Endothelial cell of umbilical vein (primary cell): ENCODE data around the gene UNC119B. TPM values are rescaled to one million over a fixed set of nuclear protein-coding genes. Genes with fewer than 3 reads are reported as not detected.
"Not testable (repeated sequence)": the region's sequence is repeated elsewhere in the genome, so short reads cannot be mapped to it uniquely, and the experiment has no call there.

Experiments
- BruUV-seq: library from RNA; stranded (reverse); fragments of 400-500 nt; replicated peaks from 2 replicates; lab custom pipeline; 2021; lab: Mats Ljungman, UMichigan
- CTCF ChIA-PET: fragments of 300-600, 350-600 bp; sonication (Branson Sonifier 250); formaldehyde crosslinking; loops from one replicate; lab custom pipeline; 2021; ENCODE audit warnings: antibody characterized with exemption, inconsistent platforms; lab: Charles Lee
- POLR2A ChIA-PET: fragments of 300-600, 350-600 bp; sonication (Branson Sonifier 250); formaldehyde crosslinking; loops from one replicate; lab custom pipeline; 2021; ENCODE audit warnings: antibody characterized with exemption, inconsistent platforms; lab: Charles Lee
- DNase-seq: peaks from one replicate; pipeline ENCODE4 v3.0.0-alpha.2; 2011; ENCODE audit warnings: low read depth, low spot score
- FAIRE-seq: peaks from 2 replicates; lab custom pipeline; 2011; peaks lifted over from hg19 to GRCh38; lab: Jason Lieb, UNC
- H2AFZ ChIP-seq: 2 replicates; pipeline ENCODE4 v1.6.0; 2012; ENCODE audit warnings: low read depth, low read length, control low read depth, inconsistent platforms
- H3K27ac ChIP-seq: 2 replicates; pipeline ENCODE4 v1.5.1; 2011; ENCODE audit warnings: low read depth, mild to moderate bottlenecking, control low read depth, low read length, moderate library complexity; ENCODE audit not compliant: insufficient read depth
- H3K27me3 ChIP-seq, 2 experiments: 2 replicates each; pipeline versions ENCODE4 v1.6.0 to v1.6.1; 2011; ENCODE audit warnings: low read length in 2 of 2, mixed read lengths in 1 of 2; ENCODE audit not compliant: control insufficient read depth in 2 of 2, insufficient read depth in 2 of 2
- H3K36me3 ChIP-seq, 2 experiments: 2 replicates in 1 of 2; 3 replicates in 1 of 2; pipeline ENCODE4 v1.5.1; 2011; ENCODE audit warnings: low read length in 2 of 2, mild to moderate bottlenecking in 1 of 2, moderate library complexity in 1 of 2; ENCODE audit not compliant: control insufficient read depth in 2 of 2, insufficient read depth in 2 of 2; ENCODE audit errors: extremely low read depth in 1 of 2
- H3K4me1 ChIP-seq: 3 replicates; pipeline ENCODE4 v1.5.1; 2011; ENCODE audit warnings: mild to moderate bottlenecking, low read length; ENCODE audit not compliant: control insufficient read depth, insufficient read depth; ENCODE audit errors: extremely low read depth
- H3K4me2 ChIP-seq: 2 replicates; pipeline ENCODE4 v1.6.1; 2011; ENCODE audit warnings: low read length, control low read depth, mixed read lengths; ENCODE audit not compliant: insufficient read depth
- H3K4me3 ChIP-seq, 3 experiments: fragments of 200-600 bp in 1 of 3; sonication (generic), shearing (Covaris generic) in 1 of 3; replicated peaks in 1 of 3; 2 replicates each; pipeline ENCODE4 v1.5.1; 2011 to 2016; ENCODE audit warnings: control low read depth in 3 of 3, low read length in 3 of 3, mild to moderate bottlenecking in 2 of 3, inconsistent platforms in 1 of 3, low read depth in 1 of 3, moderate library complexity in 1 of 3; ENCODE audit not compliant: insufficient read depth in 1 of 3
- H3K79me2 ChIP-seq: 2 replicates; pipeline ENCODE4 v1.6.0; 2012; ENCODE audit warnings: low read length, inconsistent platforms; ENCODE audit not compliant: control insufficient read depth, insufficient read depth
- H3K9ac ChIP-seq: replicated peaks from 2 replicates; pipeline ENCODE3; 2011; ENCODE audit warnings: low read length, control low read depth; ENCODE audit not compliant: insufficient read depth; ENCODE audit errors: extremely low read depth
- H3K9me1 ChIP-seq: replicated peaks from 3 replicates; pipeline ENCODE4 v1.6.0; 2011; ENCODE audit warnings: mild to moderate bottlenecking, low read length; ENCODE audit not compliant: control insufficient read depth, insufficient read depth; ENCODE audit errors: extremely low read depth
- H3K9me3 ChIP-seq: replicated peaks from 2 replicates; pipeline ENCODE4 v1.5.1; 2012; ENCODE audit warnings: low read length, inconsistent platforms; ENCODE audit not compliant: control insufficient read depth, insufficient read depth
- H4K20me1 ChIP-seq: replicated peaks from 2 replicates; pipeline ENCODE3; 2011; ENCODE audit warnings: mild to moderate bottlenecking, low read length; ENCODE audit not compliant: control insufficient read depth, insufficient read depth; ENCODE audit errors: extremely low read depth
- EZH2 ChIP-seq: IDR thresholded peaks from 2 replicates; pipeline ENCODE4 v1.6.1; 2012; ENCODE audit warnings: borderline replicate concordance, low read depth, mild to moderate bottlenecking, moderate library complexity, low read length, inconsistent platforms; ENCODE audit not compliant: severe bottlenecking
- FOS ChIP-seq: IDR thresholded peaks from 2 replicates; pipeline ENCODE4 v1.6.1; 2011; ENCODE audit warnings: mild to moderate bottlenecking, low read length, moderate library complexity, borderline replicate concordance; ENCODE audit not compliant: insufficient read depth
- GATA2 ChIP-seq: IDR thresholded peaks from 2 replicates; pipeline ENCODE4 v1.7.0; 2011; ENCODE audit warnings: low read depth, mild to moderate bottlenecking, moderate library complexity, mixed read lengths, low read length; ENCODE audit not compliant: insufficient read length, insufficient read depth
- JUN ChIP-seq: IDR thresholded peaks from 2 replicates; pipeline ENCODE4 v1.6.1; 2011; ENCODE audit warnings: borderline replicate concordance, low read depth; ENCODE audit not compliant: insufficient read length, insufficient read depth
- MYC ChIP-seq: IDR thresholded peaks from one replicate; pipeline ENCODE4 v1.6.1; 2011; ENCODE audit warnings: mild to moderate bottlenecking, low read depth, low read length
- POLR2A ChIP-seq: IDR thresholded peaks from 2 replicates; pipeline ENCODE4 v1.6.1; 2012; ENCODE audit warnings: low read depth, mild to moderate bottlenecking, control low read depth, low read length
- POLR2AphosphoS5 ChIP-seq: IDR thresholded peaks from 2 replicates; pipeline ENCODE4 v1.6.1; 2012; ENCODE audit warnings: low read depth, mild to moderate bottlenecking, control low read depth, low read length, moderate library complexity; ENCODE audit not compliant: insufficient read depth
- dilution Hi-C: fragments of 300-500 bp; cut with MboI; formaldehyde crosslinking; loops from one replicate; pipeline ENCODE4 v1.15.0; 2019; ENCODE audit warnings: low sequenced_read_pairs; ENCODE audit not compliant: extremely low pct_ligation_motif_present
- intact Hi-C: fragments of 100-400 bp; cut with micrococcal nuclease; formaldehyde crosslinking; loops from one replicate; pipeline ENCODE4 v1.10.0; 2022
- polyA plus RNA-seq, 4 experiments: library from polyadenylated mRNA; depleted of rRNA in 3 of 4; stranded (reverse) in 3 of 4; unstranded in 1 of 4; fragments of >200 nt; gene quantifications; 2 replicates each; pipeline versions ENCODE4 v1.2.1 to v1.2.3, GENCODE V29; 2011 to 2012; ENCODE audit warnings: missing spikeins in 1 of 4
- total RNA-seq: library from RNA; stranded (reverse); gene quantifications from 2 replicates; pipeline ENCODE4 v1.2.3, GENCODE V29; 2021
- TF ChIP-seq, protein P1 (sequence below), 2 donors: IDR thresholded peaks; 1 replicate in 1 of 2; 2 replicates in 1 of 2; pipeline ENCODE4 v1.5.1; 2011; ENCODE audit warnings: low read length in 2 of 2, mild to moderate bottlenecking in 2 of 2, moderate library complexity in 2 of 2, control low read depth in 1 of 2, inconsistent platforms in 1 of 2, low read depth in 1 of 2; ENCODE audit not compliant: insufficient read depth in 1 of 2; ENCODE audit errors: extremely low read depth in 1 of 2
- TF ChIP-seq, protein P2 (sequence below): IDR thresholded peaks from 2 replicates; pipeline ENCODE4 v1.6.1; 2011; ENCODE audit not compliant: insufficient read depth, insufficient read length

The UNC119B gene
- total and polyA plus RNA-seq, 2 donors (not counting 3 experiments of a cell fraction or from before 2014, with no cell fraction given) = 23.1 to 33.7 TPM

DNA sequence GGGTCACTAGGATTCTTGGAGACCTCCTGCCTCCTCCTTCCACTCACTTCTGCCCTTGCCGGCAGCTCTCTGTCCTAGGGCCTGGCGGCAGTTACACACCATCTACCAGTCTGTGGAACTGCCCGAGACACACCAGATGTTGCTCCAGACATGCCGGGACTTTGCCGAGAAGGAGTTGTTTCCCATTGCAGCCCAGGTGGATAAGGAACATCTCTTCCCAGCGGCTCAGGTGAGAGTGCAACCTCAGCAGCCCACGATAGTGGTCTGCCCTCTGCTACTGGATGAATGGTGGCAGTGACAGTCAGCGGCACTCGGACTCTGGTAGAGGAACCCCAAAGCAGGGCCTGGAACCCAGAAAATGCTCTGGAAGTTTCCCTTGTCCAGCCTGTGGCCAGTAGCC, 16.7 kb downstream of the UNC119B start:
- ChIA-PET CTCF (no interaction called here), POLR2A (interaction anchor here (0.6 kb wide), 1 partner anchor 488 kb away, joined by 4 read pairs; no protein-coding TSS in a partner anchor)
- peaks cover 10% of the 10 kb centered on the region for H3K4me1 ChIP-seq
- dilution Hi-C loops (no loop called here), intact Hi-C loops (loop anchor here (5.0 kb wide), 2 partner anchors 145 to 245 kb away; partner anchors contain the start of gene POP5)
- H3K9me1 ChIP-seq = no peaks in the 10 kb centered on the region
- TF ChIP-seq, protein P1, sequence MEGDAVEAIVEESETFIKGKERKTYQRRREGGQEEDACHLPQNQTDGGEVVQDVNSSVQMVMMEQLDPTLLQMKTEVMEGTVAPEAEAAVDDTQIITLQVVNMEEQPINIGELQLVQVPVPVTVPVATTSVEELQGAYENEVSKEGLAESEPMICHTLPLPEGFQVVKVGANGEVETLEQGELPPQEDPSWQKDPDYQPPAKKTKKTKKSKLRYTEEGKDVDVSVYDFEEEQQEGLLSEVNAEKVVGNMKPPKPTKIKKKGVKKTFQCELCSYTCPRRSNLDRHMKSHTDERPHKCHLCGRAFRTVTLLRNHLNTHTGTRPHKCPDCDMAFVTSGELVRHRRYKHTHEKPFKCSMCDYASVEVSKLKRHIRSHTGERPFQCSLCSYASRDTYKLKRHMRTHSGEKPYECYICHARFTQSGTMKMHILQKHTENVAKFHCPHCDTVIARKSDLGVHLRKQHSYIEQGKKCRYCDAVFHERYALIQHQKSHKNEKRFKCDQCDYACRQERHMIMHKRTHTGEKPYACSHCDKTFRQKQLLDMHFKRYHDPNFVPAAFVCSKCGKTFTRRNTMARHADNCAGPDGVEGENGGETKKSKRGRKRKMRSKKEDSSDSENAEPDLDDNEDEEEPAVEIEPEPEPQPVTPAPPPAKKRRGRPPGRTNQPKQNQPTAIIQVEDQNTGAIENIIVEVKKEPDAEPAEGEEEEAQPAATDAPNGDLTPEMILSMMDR (IDR thresholded peaks at IDR 0.05; ENCODE audit: extremely low read depth in 1 of 2, insufficient read depth in 1 of 2, low read depth in 1 of 2, low read length in 2 of 2) = no peak
- TF ChIP-seq, protein P2, sequence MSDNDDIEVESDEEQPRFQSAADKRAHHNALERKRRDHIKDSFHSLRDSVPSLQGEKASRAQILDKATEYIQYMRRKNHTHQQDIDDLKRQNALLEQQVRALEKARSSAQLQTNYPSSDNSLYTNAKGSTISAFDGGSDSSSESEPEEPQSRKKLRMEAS = no peak
- TF ChIP-seq EZH2 (no peak), FOS (no peak), MYC (no peak), GATA2 (no peak), POLR2AphosphoS5 (no peak), POLR2A (no peak), JUN (no peak)
- H3K9ac ChIP-seq = no peak overlapping the region
- DNase-seq (no peak), FAIRE-seq (no peak)
- no peaks in the 10 kb centered on the region for H3K79me2 ChIP-seq
- no peak overlapping the region for H3K4me2 ChIP-seq
- no peaks in the 10 kb centered on the region for H4K20me1 ChIP-seq
- H3K27me3 ChIP-seq = no peaks in the 10 kb centered on the region
- H3K9me3 ChIP-seq = no peaks in the 10 kb centered on the region
- H3K27ac ChIP-seq = no peak overlapping the region
- no peak overlapping the region for H2AFZ ChIP-seq
- H3K36me3 ChIP-seq = peaks cover 5 to 10% of the 10 kb centered on the region in 2 experiments
- no TSS peak for BruUV-seq
- no peak overlapping the region for H3K4me3 ChIP-seq

DNA sequence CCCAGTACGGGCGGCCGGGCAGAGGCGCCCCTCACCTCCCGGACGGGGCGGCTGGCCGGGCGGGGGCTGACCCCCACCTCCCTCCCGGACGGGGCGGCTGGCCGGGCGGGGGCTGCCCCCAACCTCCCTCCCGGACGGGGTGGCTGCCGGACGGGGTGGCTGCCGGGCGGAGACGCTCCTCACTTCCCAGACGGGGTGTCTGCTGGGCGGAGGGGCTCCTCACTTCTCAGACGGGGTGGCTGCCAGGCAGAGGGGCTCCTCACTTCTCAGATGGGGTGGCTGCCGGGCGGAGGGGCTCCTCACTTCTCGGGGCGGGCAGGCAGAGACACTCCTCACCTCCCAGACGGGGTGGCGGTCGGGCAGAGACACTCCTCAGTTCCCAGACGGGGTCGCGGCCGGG, 21.9 kb downstream of the UNC119B start:
- H3K4me3 ChIP-seq, intact Hi-C loops, H3K9me1 ChIP-seq, H3K27ac ChIP-seq, DNase-seq, CTCF ChIA-PET, H3K9ac ChIP-seq, H3K36me3 ChIP-seq, H2AFZ ChIP-seq, BruUV-seq, FAIRE-seq, dilution Hi-C loops, H3K4me1 ChIP-seq, POLR2A ChIA-PET, H3K4me2 ChIP-seq, H3K9me3 ChIP-seq, H4K20me1 ChIP-seq, H3K79me2 ChIP-seq, H3K27me3 ChIP-seq: not testable (repeated sequence)
